A549 (cell line): Measurements from ENCODE around the gene FNIP2. TPM values are rescaled to one million over a fixed set of nuclear protein-coding genes. Genes with fewer than 3 reads are reported as not detected.

ENCODE experiments used
- ATAC-seq, 2 experiments: fragments of 200-7000 bp in 1 of 2; fragments of >200 bp in 1 of 2; cut with Nextera tagmentation in 1 of 2; cut with Tn5 transposase in 1 of 2; 3 replicates each; pipeline versions ENCODE4 v1.8.0 to v1.9.1; 2018 to 2020; ENCODE audit warnings: mild to moderate bottlenecking in 1 of 2, moderate library complexity in 1 of 2
- CTCF ChIA-PET: fragments of 300-600 bp; sonication (Branson Sonifier 250); formaldehyde crosslinking; extraction: SDS; loops from one replicate; lab custom pipeline; 2021; ENCODE audit warnings: antibody characterized with exemption, inconsistent platforms; lab: Yijun Ruan, JAX
- POLR2A ChIA-PET: fragments of 350-600 bp; formaldehyde crosslinking; extraction: SDS; loops from one replicate; lab custom pipeline; 2021; ENCODE audit warnings: antibody characterized with exemption, inconsistent platforms; lab: Yijun Ruan, JAX
- DNase-seq, 2 experiments: peaks; one replicate each; pipeline versions ENCODE4 v3.0.0 to v3.0.0-alpha.2; 2011 to 2016; ENCODE audit warnings: low read depth in 1 of 2, low spot score in 1 of 2
- FAIRE-seq: peaks from 2 replicates; lab custom pipeline; 2011; peaks lifted over from hg19 to GRCh38; lab: Jason Lieb, UNC
- H3K27ac ChIP-seq, 2 experiments: fragments of >200 bp; sonication (Bioruptor Twin); formaldehyde crosslinking; 3 replicates each; pipeline ENCODE4 v1.5.1; 2016 to 2017
- H3K4me1 ChIP-seq: fragments of >200 bp; sonication (Bioruptor Twin); formaldehyde crosslinking; 3 replicates; pipeline ENCODE4 v1.6.1; 2016
- H3K4me2 ChIP-seq: fragments of >200 bp; sonication (Bioruptor Twin); formaldehyde crosslinking; 3 replicates; pipeline ENCODE4 v1.6.1; 2016
- H3K4me3 ChIP-seq: fragments of >200 bp; sonication (Bioruptor Twin); formaldehyde crosslinking; 3 replicates; pipeline ENCODE4 v1.5.1; 2016
- H3K9me3 ChIP-seq: fragments of >200 bp; sonication (Bioruptor Twin); formaldehyde crosslinking; 3 replicates; pipeline ENCODE4 v1.6.1; 2016
- E2F6 ChIP-seq: IDR thresholded peaks from 2 replicates; pipeline ENCODE4 v1.6.1; 2012; ENCODE audit warnings: low read depth, borderline replicate concordance
- EHF ChIP-seq: fragments of 250-450 bp; sonication (Bioruptor Pico); IDR thresholded peaks from 2 replicates; pipeline ENCODE4 v1.5.0; 2020; ENCODE audit warnings: mild to moderate bottlenecking
- ELK1 ChIP-seq: fragments of 150-350 bp; IDR thresholded peaks from 2 replicates; pipeline ENCODE4 v1.6.1; 2014; ENCODE audit warnings: low read depth, mild to moderate bottlenecking, low read length
- FOSB ChIP-seq: fragments of 250-450 bp; sonication (Bioruptor Pico); IDR thresholded peaks from 2 replicates; pipeline ENCODE4 v1.5.0; 2020; ENCODE audit warnings: mild to moderate bottlenecking, moderate library complexity
- FOSL2 ChIP-seq, 2 experiments: fragments of 450-650 bp in 1 of 2; fragments of >200 bp in 1 of 2; sonication (Bioruptor Twin) in 1 of 2; formaldehyde crosslinking; IDR thresholded peaks; 2 replicates each; pipeline versions ENCODE4 v1.5.0 to v1.6.1; 2016 to 2020; ENCODE audit warnings: mild to moderate bottlenecking in 1 of 2, moderate library complexity in 1 of 2
- JUN ChIP-seq, 2 experiments: fragments of >200 bp; sonication (Bioruptor Twin); formaldehyde crosslinking; IDR thresholded peaks; 2 replicates in 1 of 2; 3 replicates in 1 of 2; pipeline ENCODE4 v1.6.1; 2016 to 2017
- JUNB ChIP-seq: fragments of >200 bp; sonication (Bioruptor Twin); formaldehyde crosslinking; IDR thresholded peaks from 2 replicates; pipeline ENCODE4 v1.6.1; 2016
- MAFK ChIP-seq: fragments of 450-650 bp; IDR thresholded peaks from 2 replicates; pipeline ENCODE4 v1.6.1; 2014; ENCODE audit not compliant: partially characterized antibody
- MYC ChIP-seq: IDR thresholded peaks from 2 replicates; pipeline ENCODE4 v1.6.1; 2012; ENCODE audit warnings: mild to moderate bottlenecking, inconsistent platforms, low read length, improper control_type of control experiment, borderline replicate concordance
- NFE2L2 ChIP-seq: fragments of 150-350 bp; conservative IDR thresholded peaks from 2 replicates; pipeline ENCODE4 v1.6.1; 2014; ENCODE audit warnings: low read length
- NR3C1 ChIP-seq: fragments of >200 bp; sonication (Bioruptor Twin); formaldehyde crosslinking; IDR thresholded peaks from 3 replicates; pipeline ENCODE4 v1.6.1; 2017
- RAD21 ChIP-seq, 2 experiments: fragments of >200 bp in 1 of 2; sonication (Bioruptor Twin) in 1 of 2; formaldehyde crosslinking in 1 of 2; IDR thresholded peaks in 1 of 2; conservative IDR thresholded peaks in 1 of 2; 2 replicates in 1 of 2; 3 replicates in 1 of 2; pipeline ENCODE4 v1.6.1; 2012 to 2018; ENCODE audit warnings: inconsistent platforms in 1 of 2
- RARB ChIP-seq: fragments of 250-450 bp; sonication (Bioruptor Pico); IDR thresholded peaks from 2 replicates; pipeline ENCODE4 v1.8.0; 2021; ENCODE audit warnings: mild to moderate bottlenecking, moderate library complexity
- REST ChIP-seq: fragments of 200-600 bp; sonication (generic); IDR thresholded peaks from 2 replicates; pipeline ENCODE4 v1.6.1; 2016; ENCODE audit warnings: antibody characterized with exemption, mild to moderate bottlenecking, moderate library complexity
- TFCP2L1 ChIP-seq: fragments of 250-450 bp; sonication (Bioruptor Pico); IDR thresholded peaks from 2 replicates; pipeline ENCODE4 v1.5.0; 2021; ENCODE audit warnings: mild to moderate bottlenecking
- TP53 ChIP-seq: fragments of 250-450 bp; sonication (Bioruptor Pico); IDR thresholded peaks from 2 replicates; pipeline ENCODE4 v1.5.0; 2021; ENCODE audit warnings: mild to moderate bottlenecking, moderate library complexity
- ZC3H11A ChIP-seq: fragments of 450-650 bp; IDR thresholded peaks from 2 replicates; pipeline ENCODE4 v1.6.1; 2014; ENCODE audit warnings: antibody characterized with exemption, mild to moderate bottlenecking
- WGBS: methylation state at CpG from one replicate; pipeline ENCODE4 v1.1.6; 2017; ENCODE audit errors: missing lambda C conversion rate; 5-methylcytosine and 5-hydroxymethylcytosine counted together
- polyA plus RNA-seq, 4 experiments: library from polyadenylated mRNA; depleted of rRNA in 3 of 4; stranded (reverse); fragments of >200 nt; fragmentation: RNase III in 1 of 4; extraction: RNeasy Plus Mini Kit Qiagen cat#74134 plus additional on column Dnase treatment in 1 of 4; gene quantifications; 2 replicates in 3 of 4; 3 replicates in 1 of 4; pipeline ENCODE4 v1.2.3, GENCODE V29; 2011 to 2017

The FNIP2 gene
- polyA plus RNA-seq, 2 of the 4 experiments (the other 2 are of a cell fraction) = 2.0 to 2.5 TPM

DNA sequence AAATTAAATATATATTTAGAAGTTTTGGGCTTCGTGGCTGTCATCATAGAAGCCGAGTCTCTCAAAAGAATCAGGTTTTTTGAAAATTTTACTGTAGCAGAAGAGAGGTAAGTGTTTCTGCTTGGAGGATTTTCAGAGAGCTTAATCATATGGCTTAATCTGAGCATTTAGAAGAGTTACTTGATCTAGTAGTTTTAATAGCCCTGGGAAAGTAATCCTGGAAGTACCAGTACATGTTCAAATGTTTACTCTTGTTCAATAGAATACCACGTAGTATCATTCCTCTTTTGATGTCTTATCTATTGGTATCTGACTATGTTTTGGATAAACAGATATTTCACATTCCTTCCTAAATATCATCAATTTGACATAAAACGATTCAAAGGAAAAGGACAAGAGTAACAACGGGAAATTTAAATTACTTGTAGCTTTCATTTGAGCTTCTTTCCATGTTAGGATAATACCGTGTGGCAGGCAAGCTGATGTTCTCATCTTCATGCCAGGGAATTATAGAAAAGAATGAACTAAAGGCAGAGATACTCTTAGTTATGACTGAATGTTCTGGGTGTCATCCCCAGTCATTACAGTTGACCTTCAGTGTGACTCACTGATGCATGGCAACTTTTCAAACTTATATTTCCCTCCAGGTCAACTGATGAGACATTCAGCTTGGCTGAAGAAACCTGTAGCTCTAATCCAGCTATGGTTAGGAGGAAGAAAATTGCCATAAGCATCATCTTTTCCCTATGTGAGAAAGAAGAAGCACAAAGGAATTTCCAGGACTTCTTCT lies 89.8 kb downstream of the FNIP2 start:
- ATAC-seq (no peak), DNase-seq (peak in 1 of 2 experiments; percentile 6), FAIRE-seq (no peak)
- H3K9me3 ChIP-seq = no peaks in the 10 kb centered on the region
- ChIA-PET POLR2A (no interaction called here), CTCF (interaction anchor here (0.6 to 6.2 kb wide), 8 partner anchors 8 to 348 kb away, joined by 3 to 36 read pairs (median 6); no protein-coding TSS in a partner anchor)
- no peak for TF ChIP-seq MAFK
- TF ChIP-seq NFE2L2 = no peak
- TF ChIP-seq ELK1 = no peak
- TF ChIP-seq JUN (IDR thresholded peaks at IDR 0.05) = no peak
- WGBS = 69% methylated on average over 6 of the region's 6 CpGs
- H3K4me3 ChIP-seq = no peak overlapping the region
- H3K4me1 ChIP-seq = peaks cover 31% of the 10 kb centered on the region; the same call in 2 of the 3 replicates
- peak overlapping the region; percentile 37; a peak in 2 of 6 replicates for H3K27ac ChIP-seq
- peak overlapping the region; percentile 10; the same call in 2 of the 3 replicates for H3K4me2 ChIP-seq

DNA sequence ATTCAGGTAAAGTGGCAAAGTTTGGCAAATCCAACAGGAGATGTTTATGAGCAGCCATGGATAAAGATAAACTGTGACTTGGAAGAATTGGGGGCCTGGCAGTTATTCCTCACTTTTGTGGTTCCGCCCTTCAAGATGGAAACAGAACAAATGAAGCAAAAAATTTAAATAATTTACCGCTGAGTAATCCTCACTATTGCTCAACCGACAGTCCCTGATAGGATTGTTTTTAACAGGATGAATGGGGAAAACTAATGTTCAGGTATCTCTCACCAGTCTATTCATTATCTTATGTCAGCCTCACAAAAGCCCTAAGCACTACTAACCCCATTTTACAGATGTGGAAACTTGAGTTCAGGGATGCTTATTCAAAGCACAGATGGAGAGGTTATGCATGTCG lies 90.8 kb downstream of the FNIP2 start:
- no peaks in the 10 kb centered on the region for H3K9me3 ChIP-seq
- no peak for FAIRE-seq
- DNase-seq = no peak
- no peak overlapping the region for H3K4me2 ChIP-seq
- ATAC-seq = no peak
- peaks cover 31% of the 10 kb centered on the region; the same call in 2 of the 3 replicates for H3K4me1 ChIP-seq
- TF ChIP-seq REST (no peak), RAD21 (conservative IDR thresholded peaks at IDR 0.05 in 1 of 2, IDR thresholded peaks at IDR 0.05 in 1 of 2) (no peak), MAFK (no peak), TP53 (CRISPR knock-in tag) (no peak), JUNB (no peak), RARB (CRISPR knock-in tag) (no peak), NR3C1 (no peak), TFCP2L1 (CRISPR knock-in tag) (no peak), MYC (no peak), EHF (CRISPR knock-in tag) (no peak), E2F6 (no peak), FOSB (CRISPR knock-in tag) (no peak), ZC3H11A (no peak), FOSL2 (IDR thresholded peaks at IDR 0.05) (no peak), FOSL2 (CRISPR knock-in tag; IDR thresholded peaks at IDR 0.05) (no peak)
- no peak overlapping the region for H3K4me3 ChIP-seq
- WGBS = 95% methylated on average over 4 of the region's 4 CpGs
- CTCF ChIA-PET = no interaction called here
- H3K27ac ChIP-seq = no peak overlapping the region; a peak in 2 of 6 replicates
- POLR2A ChIA-PET = no interaction called here
